ENCODE measurements around the gene MYO15A. TPM values are rescaled to one million over a fixed set of nuclear protein-coding genes. Genes with fewer than 3 reads are reported as not detected.

Gene MYO15A
- total RNA-seq, 1 experiment from 2014 or later = 2.8 TPM

- Histone ChIP-seq H3K4me2 (ENCODE audit: low read length) (peak overlapping the region; percentile 94; the same call in 1 of the 2 replicates), H4K20me1 (ENCODE audit: insufficient read depth) (peaks cover 8% of the 10 kb centered on the region; the same call in 1 of the 2 replicates), H3K4me1 (ENCODE audit: control insufficient read depth in 1 of 2, insufficient read depth in 2 of 2, low read length in 2 of 2) (peaks cover 18 to 36% of the 10 kb centered on the region in 2 experiments), H3K27ac (ENCODE audit: low read depth, low read length) (no peak overlapping the region), H3K27me3 (ENCODE audit: insufficient read depth, low read length) (no peaks in the 10 kb centered on the region), H3K79me2 (ENCODE audit: insufficient read depth, low read length) (peaks cover 75% of the 10 kb centered on the region), H3K4me3 (replicated peaks in 1 of 2; ENCODE audit: low read depth in 1 of 2, low read length in 2 of 2) (no peak overlapping the region), H3K36me3 (ENCODE audit: control insufficient read depth in 1 of 2, insufficient read depth in 2 of 2, low read length in 2 of 2) (peaks cover 22 to 34% of the 10 kb centered on the region in 2 experiments; a peak in 3 of 4 replicates), H2AFZ (ENCODE audit: low read depth, low read length, poor library complexity, severe bottlenecking) (no peak overlapping the region), H3K9ac (ENCODE audit: low read length) (no peak overlapping the region; the same call in 1 of the 2 replicates), H3K9me2 (ENCODE audit: insufficient read depth) (no peaks in the 10 kb centered on the region), H3K9me3 (ENCODE audit: control insufficient read depth in 1 of 2, insufficient read depth in 1 of 2, low read depth in 1 of 2, low read length in 2 of 2) (no peaks in the 10 kb centered on the region)
- no peak for ATAC-seq
- POLR2A ChIA-PET = no interaction called here
- RAD21 ChIA-PET (ENCODE audit: low non-redundant PET in 1 of 2, low total read pairs in 2 of 2, uncharacterized antibody in 2 of 2, unreplicated experiment in 2 of 2) = no interaction called here
- BruUV-seq (replicated peaks) = no TSS peak
- TF ChIP-seq, protein P1, sequence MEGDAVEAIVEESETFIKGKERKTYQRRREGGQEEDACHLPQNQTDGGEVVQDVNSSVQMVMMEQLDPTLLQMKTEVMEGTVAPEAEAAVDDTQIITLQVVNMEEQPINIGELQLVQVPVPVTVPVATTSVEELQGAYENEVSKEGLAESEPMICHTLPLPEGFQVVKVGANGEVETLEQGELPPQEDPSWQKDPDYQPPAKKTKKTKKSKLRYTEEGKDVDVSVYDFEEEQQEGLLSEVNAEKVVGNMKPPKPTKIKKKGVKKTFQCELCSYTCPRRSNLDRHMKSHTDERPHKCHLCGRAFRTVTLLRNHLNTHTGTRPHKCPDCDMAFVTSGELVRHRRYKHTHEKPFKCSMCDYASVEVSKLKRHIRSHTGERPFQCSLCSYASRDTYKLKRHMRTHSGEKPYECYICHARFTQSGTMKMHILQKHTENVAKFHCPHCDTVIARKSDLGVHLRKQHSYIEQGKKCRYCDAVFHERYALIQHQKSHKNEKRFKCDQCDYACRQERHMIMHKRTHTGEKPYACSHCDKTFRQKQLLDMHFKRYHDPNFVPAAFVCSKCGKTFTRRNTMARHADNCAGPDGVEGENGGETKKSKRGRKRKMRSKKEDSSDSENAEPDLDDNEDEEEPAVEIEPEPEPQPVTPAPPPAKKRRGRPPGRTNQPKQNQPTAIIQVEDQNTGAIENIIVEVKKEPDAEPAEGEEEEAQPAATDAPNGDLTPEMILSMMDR (IDR thresholded peaks at IDR 0.05 in 2 of 3, conservative IDR thresholded peaks at IDR 0.05 in 1 of 3; ENCODE audit: borderline replicate concordance in 1 of 3, insufficient read depth in 1 of 3, low read depth in 2 of 3, low read length in 2 of 3) = no peak
- TF ChIP-seq POLR2A (IDR thresholded peaks at IDR 0.05; ENCODE audit: borderline replicate concordance, extremely low read depth, insufficient read depth, insufficient read length) (no peak), RAD21 (IDR thresholded peaks at IDR 0.05; ENCODE audit: low read depth) (no peak), CBX3 (IDR thresholded peaks at IDR 0.05; ENCODE audit: low read depth) (no peak), EZH2phosphoT487 (IDR thresholded peaks at IDR 0.05; ENCODE audit: borderline replicate concordance) (no peak)
- intact Hi-C loops (cut with micrococcal nuclease) = no loop called here
- DNase-seq (ENCODE audit: low read depth, low spot score) = no peak
- CTCF ChIA-PET = no interaction called here
Measured at GRCh38 chr17:18186627-18186982, 78.0 kb downstream of the MYO15A start.

DNA sequence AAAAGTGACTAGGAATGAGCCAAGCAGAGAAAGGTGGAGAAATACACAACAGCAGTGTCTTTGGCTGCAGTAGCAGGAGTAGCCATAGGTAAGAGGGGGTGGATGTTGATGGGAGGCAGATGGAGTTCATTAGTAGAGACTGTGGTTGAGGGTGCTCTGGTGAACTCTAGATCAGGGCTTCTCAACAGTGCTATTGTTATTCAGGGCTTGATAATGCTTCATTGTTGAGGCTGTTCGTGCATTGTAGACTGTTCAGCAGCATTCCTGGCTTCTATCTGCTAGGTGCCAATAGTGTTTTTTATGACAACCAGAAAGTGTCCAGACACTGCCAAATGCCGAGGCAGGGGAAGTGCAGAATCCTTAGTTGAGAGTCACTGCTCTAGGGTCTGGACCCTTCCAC, 78.7 kb downstream of the MYO15A start:
- no peak for ATAC-seq
- intact Hi-C loops (cut with micrococcal nuclease) = no loop called here
- no peak overlapping the region for H2AFZ ChIP-seq (ENCODE audit: low read depth, low read length, poor library complexity, severe bottlenecking)
- POLR2A ChIA-PET = no interaction called here
- H3K9me3 ChIP-seq (ENCODE audit: control insufficient read depth in 1 of 2, insufficient read depth in 1 of 2, low read depth in 1 of 2, low read length in 2 of 2) = no peaks in the 10 kb centered on the region
- peaks cover 81% of the 10 kb centered on the region for H3K79me2 ChIP-seq (ENCODE audit: insufficient read depth, low read length)
- H3K9me2 ChIP-seq (ENCODE audit: insufficient read depth) = no peaks in the 10 kb centered on the region
- H3K4me2 ChIP-seq (ENCODE audit: low read length) = no peak overlapping the region
- no peak for DNase-seq (ENCODE audit: low read depth, low spot score)
- RAD21 ChIA-PET (ENCODE audit: low non-redundant PET in 1 of 2, low total read pairs in 2 of 2, uncharacterized antibody in 2 of 2, unreplicated experiment in 2 of 2) = no interaction called here
- no peak overlapping the region for H3K9ac ChIP-seq (ENCODE audit: low read length)
- peaks cover 15 to 30% of the 10 kb centered on the region in 2 experiments for H3K4me1 ChIP-seq (ENCODE audit: control insufficient read depth in 1 of 2, insufficient read depth in 2 of 2, low read length in 2 of 2)
- no peaks in the 10 kb centered on the region for H3K27me3 ChIP-seq (ENCODE audit: insufficient read depth, low read length)
- H3K4me3 ChIP-seq (replicated peaks in 1 of 2; ENCODE audit: low read depth in 1 of 2, low read length in 2 of 2) = no peak overlapping the region
- CTCF ChIA-PET = no interaction called here
- BruUV-seq (replicated peaks) = no TSS peak
- peaks cover 8% of the 10 kb centered on the region; the same call in 1 of the 2 replicates for H4K20me1 ChIP-seq (ENCODE audit: insufficient read depth)
- H3K36me3 ChIP-seq (ENCODE audit: control insufficient read depth in 1 of 2, insufficient read depth in 2 of 2, low read length in 2 of 2) = peaks cover 22 to 39% of the 10 kb centered on the region in 2 experiments; a peak in 3 of 4 replicates
- H3K27ac ChIP-seq (ENCODE audit: low read depth, low read length) = no peak overlapping the region
- TF ChIP-seq CEBPB (IDR thresholded peaks at IDR 0.05; ENCODE audit: low read depth) = no peak
- no peak for TF ChIP-seq ZFX (IDR thresholded peaks at IDR 0.05)
- no peak for TF ChIP-seq EZH2phosphoT487 (IDR thresholded peaks at IDR 0.05; ENCODE audit: borderline replicate concordance)
- no peak for TF ChIP-seq SP1 (IDR thresholded peaks at IDR 0.05; ENCODE audit: low read depth)
- TF ChIP-seq ZBTB33 (IDR thresholded peaks at IDR 0.05; ENCODE audit: extremely low read depth, insufficient replicate concordance, low read length) = no peak
- TF ChIP-seq EZH2 (IDR thresholded peaks at IDR 0.05) = no peak
- TF ChIP-seq EGR1 (IDR thresholded peaks at IDR 0.05; ENCODE audit: low read depth) = no peak
- TF ChIP-seq ELF1 (IDR thresholded peaks at IDR 0.05; ENCODE audit: borderline replicate concordance, low read depth) = no peak
- TF ChIP-seq JUND (IDR thresholded peaks at IDR 0.05) = no peak
- TF ChIP-seq FOSL1 (IDR thresholded peaks at IDR 0.05; ENCODE audit: low read depth) = no peak
- no peak for TF ChIP-seq POLR2A (IDR thresholded peaks at IDR 0.05; ENCODE audit: borderline replicate concordance, extremely low read depth, insufficient read depth, insufficient read length)
- no peak for TF ChIP-seq CBX3 (IDR thresholded peaks at IDR 0.05; ENCODE audit: low read depth)

All from HCT116 (cell line).